NCI-H2227 (cell line): ENCODE data around the gene PTGES3.
A peak's percentile ranks its signal among the peaks of the same experiment; 100 is the strongest.
"Not testable (repeated sequence)": the region's sequence is repeated elsewhere in the genome, so short reads cannot be mapped to it uniquely, and the experiment has no call there.

Source experiments
- DNase-seq: peaks from one replicate; lab custom pipeline; 2025; ENCODE audit not compliant: unreplicated experiment; lab: John Stamatoyannopoulos, UW

The PTGES3 gene

GRCh38 chr12:56688129-56688845 is at the start of gene PTGES3:
TSS of gene PTGES3 (minus strand) at chr12:56688284. CDS start at chr12:56687999, 285 bp downstream.
- DNase-seq = peak; percentile 97

GRCh38 chr12:56728139-56728861 is 40.2 kb upstream of the PTGES3 start:
- DNase-seq = no peak

- not testable (repeated sequence) for DNase-seq
These were observed 38.2 kb upstream of the PTGES3 start for GRCh38 chr12:56726196-56726675.

GRCh38 chr12:56725723-56726102 is 37.6 kb upstream of the PTGES3 start:
- DNase-seq = peak; percentile 3

- peak; percentile 93 for DNase-seq
These were observed 37.1 kb upstream of the PTGES3 start, which contains the start of gene NACA for GRCh38 chr12:56724972-56725722. TSS of gene NACA (minus strand) at chr12:56725299. CDS start at chr12:56724521, 778 bp downstream.

GRCh38 chr12:56724701-56724971 is 36.6 kb upstream of the PTGES3 start:
- DNase-seq = no peak

- no peak for DNase-seq
These were observed 36.0 kb upstream of the PTGES3 start for GRCh38 chr12:56723889-56724700.

GRCh38 chr12:56723352-56723751 is 35.3 kb upstream of the PTGES3 start:
- DNase-seq = no peak

GRCh38 chr12:56722832-56723231 is 34.7 kb upstream of the PTGES3 start:
- DNase-seq = no peak

GRCh38 chr12:56721721-56722120 is 33.6 kb upstream of the PTGES3 start:
- DNase-seq = no peak

GRCh38 chr12:56721216-56721615 is 33.1 kb upstream of the PTGES3 start:
- DNase-seq = no peak

- DNase-seq = no peak
These were observed 32.7 kb upstream of the PTGES3 start for GRCh38 chr12:56720731-56721151.

- no peak for DNase-seq
These were observed 31.0 kb upstream of the PTGES3 start for GRCh38 chr12:56719056-56719455.

- no peak for DNase-seq
These were observed 30.6 kb upstream of the PTGES3 start for GRCh38 chr12:56718636-56719035.

- no peak for DNase-seq
These were observed 30.1 kb upstream of the PTGES3 start for GRCh38 chr12:56718149-56718548.

- no peak for DNase-seq
These were observed 29.1 kb upstream of the PTGES3 start for GRCh38 chr12:56716933-56717880.

- no peak for DNase-seq
These were observed 28.4 kb upstream of the PTGES3 start for GRCh38 chr12:56716458-56716857.

GRCh38 chr12:56715798-56716197 is 27.7 kb upstream of the PTGES3 start:
- no peak for DNase-seq

GRCh38 chr12:56714431-56714929 is 26.4 kb upstream of the PTGES3 start:
- no peak for DNase-seq

GRCh38 chr12:56713345-56713744 is 25.3 kb upstream of the PTGES3 start:
- no peak for DNase-seq
